Measurements from ENCODE around the gene SDHD.
A peak's percentile ranks its signal among the peaks of the same experiment; 100 is the strongest.

The SDHD gene

GRCh38 chr11:112123129-112123528 is 36.5 kb downstream of the SDHD start:
- DNase-seq (ENCODE audit: low read depth): no peak
- TF ChIP-seq, protein P1, sequence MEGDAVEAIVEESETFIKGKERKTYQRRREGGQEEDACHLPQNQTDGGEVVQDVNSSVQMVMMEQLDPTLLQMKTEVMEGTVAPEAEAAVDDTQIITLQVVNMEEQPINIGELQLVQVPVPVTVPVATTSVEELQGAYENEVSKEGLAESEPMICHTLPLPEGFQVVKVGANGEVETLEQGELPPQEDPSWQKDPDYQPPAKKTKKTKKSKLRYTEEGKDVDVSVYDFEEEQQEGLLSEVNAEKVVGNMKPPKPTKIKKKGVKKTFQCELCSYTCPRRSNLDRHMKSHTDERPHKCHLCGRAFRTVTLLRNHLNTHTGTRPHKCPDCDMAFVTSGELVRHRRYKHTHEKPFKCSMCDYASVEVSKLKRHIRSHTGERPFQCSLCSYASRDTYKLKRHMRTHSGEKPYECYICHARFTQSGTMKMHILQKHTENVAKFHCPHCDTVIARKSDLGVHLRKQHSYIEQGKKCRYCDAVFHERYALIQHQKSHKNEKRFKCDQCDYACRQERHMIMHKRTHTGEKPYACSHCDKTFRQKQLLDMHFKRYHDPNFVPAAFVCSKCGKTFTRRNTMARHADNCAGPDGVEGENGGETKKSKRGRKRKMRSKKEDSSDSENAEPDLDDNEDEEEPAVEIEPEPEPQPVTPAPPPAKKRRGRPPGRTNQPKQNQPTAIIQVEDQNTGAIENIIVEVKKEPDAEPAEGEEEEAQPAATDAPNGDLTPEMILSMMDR (conservative IDR thresholded peaks at IDR 0.05; ENCODE audit: low read length): no peak
- no peak overlapping the region for H3K4me3 ChIP-seq (ENCODE audit: low read length)

DNA sequence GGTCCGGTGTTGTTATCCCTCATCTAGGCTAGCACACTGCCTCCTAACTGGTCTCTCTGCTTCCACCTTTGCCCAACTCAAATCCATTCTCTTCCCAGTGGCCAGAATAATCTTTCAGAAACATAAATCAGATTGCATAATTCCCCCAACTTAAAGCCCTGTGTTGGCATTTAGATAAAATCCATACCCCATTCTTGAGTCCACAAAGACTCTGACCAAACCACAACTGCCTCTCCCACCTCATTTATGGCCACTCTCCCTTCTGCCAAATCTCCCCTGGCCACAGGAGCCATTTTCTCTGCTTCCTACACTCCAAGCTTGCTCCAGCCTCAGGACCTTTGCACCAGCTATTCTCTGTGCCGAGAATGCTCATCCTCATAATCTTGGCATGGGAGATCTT is 40.4 kb downstream of the SDHD start:
- TF ChIP-seq, protein P1 (conservative IDR thresholded peaks at IDR 0.05; ENCODE audit: low read length): no peak
- no peak overlapping the region for H3K4me3 ChIP-seq (ENCODE audit: low read length)
- no peak for DNase-seq (ENCODE audit: low read depth)

- TF ChIP-seq, protein P1 (conservative IDR thresholded peaks at IDR 0.05; ENCODE audit: low read length): no peak
- no peak overlapping the region for H3K4me3 ChIP-seq (ENCODE audit: low read length)
- peak; percentile 81 for DNase-seq (ENCODE audit: low read depth)
These were observed 41.9 kb downstream of the SDHD start for GRCh38 chr11:112128483-112129121.

DNA sequence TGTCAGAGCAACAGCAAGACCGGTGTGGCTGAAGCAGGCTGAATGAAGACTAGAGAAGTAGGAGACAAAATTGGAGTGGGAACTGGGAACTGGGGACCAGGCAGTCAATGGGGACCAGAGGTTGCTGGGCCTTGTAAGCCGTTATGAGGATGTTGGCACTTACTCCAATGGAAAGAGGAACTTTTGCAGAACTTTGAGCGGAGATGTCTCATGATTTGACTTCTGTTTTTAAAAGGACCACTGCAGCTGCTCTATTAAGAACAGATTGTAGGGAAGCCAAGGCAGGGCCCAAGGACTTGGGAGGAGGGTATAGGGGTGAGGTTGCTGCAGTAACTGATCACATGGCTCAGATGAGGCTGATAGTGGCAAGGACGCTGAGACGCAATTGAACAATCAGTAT is 43.0 kb downstream of the SDHD start:
- no peak overlapping the region for H3K4me3 ChIP-seq (ENCODE audit: low read length)
- TF ChIP-seq, protein P1 (conservative IDR thresholded peaks at IDR 0.05; ENCODE audit: low read length): no peak
- no peak for DNase-seq (ENCODE audit: low read depth)

GRCh38 chr11:112132737-112133136 is 46.1 kb downstream of the SDHD start:
- TF ChIP-seq, protein P1 (conservative IDR thresholded peaks at IDR 0.05; ENCODE audit: low read length): no peak
- DNase-seq (ENCODE audit: low read depth): no peak
- no peak overlapping the region for H3K4me3 ChIP-seq (ENCODE audit: low read length)

GRCh38 chr11:112134473-112134872 is 47.8 kb downstream of the SDHD start:
- TF ChIP-seq, protein P1 (conservative IDR thresholded peaks at IDR 0.05; ENCODE audit: low read length): no peak
- DNase-seq (ENCODE audit: low read depth): no peak
- H3K4me3 ChIP-seq (ENCODE audit: low read length): no peak overlapping the region

DNA sequence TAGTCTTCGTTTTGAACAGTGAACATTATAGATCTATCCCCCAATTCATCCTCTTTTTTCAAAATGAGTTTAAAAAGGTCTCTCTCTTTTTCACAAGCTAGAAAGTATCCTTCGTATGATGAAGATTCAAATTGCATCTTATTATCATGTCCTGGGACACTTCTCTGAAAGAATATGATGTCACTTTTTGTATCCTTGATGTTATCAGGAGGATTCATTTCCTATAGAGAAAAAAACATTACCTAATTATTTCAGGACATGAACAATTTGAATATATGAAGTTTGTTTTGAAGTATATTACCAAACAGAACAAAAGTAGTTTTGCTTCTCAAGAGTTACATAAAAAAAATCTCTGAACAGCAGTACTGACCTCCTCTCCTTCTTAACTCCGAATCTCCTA is 56.9 kb downstream of the SDHD start:
- H3K4me3 ChIP-seq (ENCODE audit: low read length): no peak overlapping the region
- TF ChIP-seq, protein P1 (conservative IDR thresholded peaks at IDR 0.05; ENCODE audit: low read length): no peak

More for the DNA sequence above, 56.9 kb downstream of the SDHD start:
- DNase-seq (ENCODE audit: low read depth): no peak

All from AG10803 (cell line).